Urinary bladder (tissue), 4 donors: ENCODE data around the gene IRF3. TPM values are rescaled to one million over a fixed set of nuclear protein-coding genes. Genes with fewer than 3 reads are reported as not detected.
"Not testable (repeated sequence)": the region's sequence is repeated elsewhere in the genome, so short reads cannot be mapped to it uniquely, and the experiment has no call there.

Experiments
- DNase-seq: peaks from one replicate; pipeline ENCODE4 v3.0.0-alpha.2; 2015; ENCODE audit errors: extremely low spot score
- H3K27ac ChIP-seq: one replicate; pipeline ENCODE4 v1.5.1; 2013; ENCODE audit warnings: low read depth, mild to moderate bottlenecking, moderate library complexity
- H3K36me3 ChIP-seq: one replicate; pipeline ENCODE4 v1.6.1; 2013; ENCODE audit warnings: mild to moderate bottlenecking, moderate library complexity; ENCODE audit not compliant: insufficient read depth
- H3K4me1 ChIP-seq: one replicate; pipeline ENCODE4 v1.6.1; 2013; ENCODE audit warnings: mild to moderate bottlenecking, moderate library complexity; ENCODE audit not compliant: insufficient read depth
- H3K4me3 ChIP-seq: one replicate; pipeline ENCODE4 v1.5.1; 2013; ENCODE audit warnings: low read depth, low read length
- WGBS: extraction: QIAGEN DNeasy Blood & Tissue Kit; methylation state at CpG from one replicate; pipeline ENCODE4 v1.1.7; 2013; 5-methylcytosine and 5-hydroxymethylcytosine counted together
- polyA plus RNA-seq: library from polyadenylated mRNA; stranded (reverse); fragments of 200-250 nt; gene quantifications from one replicate; pipeline ENCODE4 v1.2.3, GENCODE V29; 2013
- total RNA-seq: library from RNA; depleted of rRNA; stranded (reverse); fragments of >200 nt; gene quantifications from one replicate; pipeline ENCODE4 v1.2.3, GENCODE V29; 2014
- donor health status: healthy with polysubstance abuse.
- donor health status: healthy.

Gene IRF3
- total and polyA plus RNA-seq, 2 donors, result 31.9 to 84.9 TPM

- DNase-seq, result peak; percentile 99
- Histone ChIP-seq H3K4me3 (peak within 1 kb of the TSS; percentile 60), H3K36me3 (no peaks in the 10 kb centered on the region), H3K4me1 (no peaks in the 10 kb centered on the region), H3K27ac (peak within 1 kb of the TSS; percentile 100)
- WGBS, result under 1% methylated on average over 51 of the region's 51 CpGs
Measured at GRCh38 chr19:49640113-49640898, 25.4 kb downstream of the IRF3 start, which contains the start of gene RRAS. TSS of gene RRAS (minus strand) at chr19:49640143. CDS start at chr19:49640098, 45 bp downstream.

- no peak for DNase-seq
- H3K36me3 ChIP-seq, result no peaks in the 10 kb centered on the region
- no peaks in the 10 kb centered on the region for H3K4me1 ChIP-seq
- peak overlapping the region; percentile 60 for H3K4me3 ChIP-seq
- peak overlapping the region; percentile 86 for H3K27ac ChIP-seq
- WGBS, result 3% methylated on average over 31 of the region's 31 CpGs
Measured at GRCh38 chr19:49639401-49640112, 26.1 kb downstream of the IRF3 start.

GRCh38 chr19:49637821-49638738 lies 27.6 kb downstream of the IRF3 start:
- 7% methylated on average over 19 of the region's 19 CpGs for WGBS
- peak overlapping the region; percentile 30 for H3K4me3 ChIP-seq
- H3K4me1 ChIP-seq, result no peaks in the 10 kb centered on the region
- peak overlapping the region; percentile 45 for H3K27ac ChIP-seq
- H3K36me3 ChIP-seq, result no peaks in the 10 kb centered on the region
- DNase-seq, result no peak

GRCh38 chr19:49636233-49636932 lies 29.3 kb downstream of the IRF3 start:
- 78% methylated on average over 30 of the region's 30 CpGs for WGBS
- H3K27ac ChIP-seq, result no peak overlapping the region
- no peaks in the 10 kb centered on the region for H3K36me3 ChIP-seq
- H3K4me1 ChIP-seq, result no peaks in the 10 kb centered on the region
- no peak overlapping the region for H3K4me3 ChIP-seq
- DNase-seq, result no peak

DNA sequence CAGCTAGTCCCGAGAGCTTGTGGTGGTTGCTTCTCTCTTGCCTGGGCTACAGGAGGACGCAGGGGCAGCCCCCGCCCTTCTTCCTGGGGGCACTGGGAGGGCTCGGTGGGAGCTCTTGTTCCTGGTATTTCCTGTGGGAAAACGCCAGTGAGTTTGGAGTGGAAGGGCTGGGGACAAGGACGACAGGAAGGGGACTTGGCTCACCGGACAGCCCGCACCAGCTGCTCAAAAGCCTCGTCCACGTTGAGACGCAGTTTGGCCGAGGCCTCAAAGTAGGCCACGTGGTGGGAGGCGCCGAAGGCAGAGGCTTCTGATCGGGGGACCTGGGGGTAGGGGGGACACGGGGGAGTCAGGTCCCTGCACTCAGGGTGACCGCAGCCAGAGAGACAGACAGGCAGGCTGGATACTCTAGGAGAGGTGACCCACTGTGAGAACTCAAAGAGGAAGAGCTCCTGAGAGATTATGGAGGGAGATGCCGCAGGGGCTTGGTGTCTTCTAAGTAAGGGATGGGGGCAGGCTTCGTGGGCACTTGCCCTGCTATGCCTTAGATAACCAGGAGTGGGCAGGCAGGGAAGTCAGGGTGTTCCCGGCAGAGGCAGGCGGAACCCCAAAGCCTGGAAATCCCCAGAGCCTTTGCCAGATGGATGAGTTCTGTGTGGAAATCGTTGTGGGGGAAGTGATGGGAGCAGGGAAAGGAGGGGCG lies 30.0 kb downstream of the IRF3 start:
- DNase-seq, result no peak
- Histone ChIP-seq H3K27ac (no peak overlapping the region), H3K4me1 (no peaks in the 10 kb centered on the region), H3K36me3 (no peaks in the 10 kb centered on the region), H3K4me3 (no peak overlapping the region)
- WGBS, result 48% methylated on average over 24 of the region's 24 CpGs

GRCh38 chr19:49633273-49633672 lies 32.4 kb downstream of the IRF3 start:
- H3K4me1 ChIP-seq, H3K4me3 ChIP-seq, H3K27ac ChIP-seq, H3K36me3 ChIP-seq, DNase-seq: not testable (repeated sequence)
- WGBS, result 70% methylated on average over 9 of the region's 9 CpGs

GRCh38 chr19:49632576-49632975 lies 33.1 kb downstream of the IRF3 start:
- no peak for DNase-seq
- Histone ChIP-seq H3K27ac (no peak overlapping the region), H3K4me1 (no peaks in the 10 kb centered on the region), H3K4me3 (no peak overlapping the region), H3K36me3 (no peaks in the 10 kb centered on the region)
- 88% methylated on average over 5 of the region's 5 CpGs for WGBS

DNA sequence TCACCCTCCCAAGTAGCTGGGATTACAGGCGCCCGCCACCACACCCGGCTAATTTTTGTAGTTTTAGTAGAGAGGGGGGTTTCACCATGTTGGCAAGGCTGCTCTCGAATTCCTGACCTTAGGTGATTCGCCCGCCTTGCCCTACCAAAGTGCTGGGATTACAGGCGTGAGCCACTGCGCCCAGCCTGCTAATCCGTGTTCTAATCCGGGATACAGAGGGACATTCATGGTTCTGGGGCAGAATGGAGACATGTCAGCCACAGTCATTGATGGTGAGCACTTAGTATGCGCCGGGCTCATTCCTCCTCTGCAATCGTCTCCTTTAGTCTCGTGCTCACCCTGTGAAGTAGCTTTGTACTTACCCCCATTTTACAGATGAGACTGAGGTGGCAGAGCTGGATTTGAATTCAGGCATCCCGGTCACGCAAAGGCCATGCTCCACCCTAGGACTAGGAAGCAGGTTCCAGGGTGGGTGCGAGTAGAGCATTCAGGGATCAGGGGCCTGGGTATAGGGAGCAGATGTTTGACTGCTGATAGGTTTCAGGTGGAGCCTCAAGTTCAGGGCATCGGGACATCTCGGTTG lies 34.0 kb downstream of the IRF3 start:
- Histone ChIP-seq H3K4me3 (no peak overlapping the region), H3K27ac (no peak overlapping the region), H3K36me3 (no peaks in the 10 kb centered on the region), H3K4me1 (no peaks in the 10 kb centered on the region)
- DNase-seq, result no peak
- 85% methylated on average over 19 of the region's 19 CpGs for WGBS

DNA sequence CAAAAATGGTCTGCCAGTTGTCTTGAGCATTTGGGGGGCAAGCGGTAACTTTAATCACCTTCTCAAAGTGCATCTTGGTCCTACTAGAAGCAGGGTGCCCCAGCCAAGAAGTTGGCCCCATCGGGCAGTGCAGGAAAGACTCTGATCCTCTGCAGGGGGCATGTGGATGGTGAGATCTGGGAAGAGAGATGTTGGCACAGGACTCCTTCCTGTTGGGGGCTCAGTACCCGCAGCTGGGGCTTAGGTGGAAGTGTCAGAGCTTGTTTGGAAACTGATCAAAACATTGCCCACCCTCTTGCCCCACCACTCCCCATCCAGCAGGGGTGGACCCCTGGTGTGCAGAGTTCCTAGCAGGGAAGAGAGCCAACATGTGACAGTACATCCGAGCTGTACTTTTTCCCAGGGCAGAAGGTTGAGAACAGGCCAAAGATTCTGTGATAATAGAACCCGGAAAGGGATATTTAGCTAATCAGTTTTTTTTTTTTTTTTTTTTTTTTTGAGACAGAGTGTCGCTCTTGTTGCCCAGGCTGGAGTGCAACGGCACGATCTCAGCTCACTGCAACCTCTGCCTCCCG lies 34.6 kb downstream of the IRF3 start:
- Histone ChIP-seq H3K4me3 (no peak overlapping the region), H3K27ac (no peak overlapping the region), H3K4me1 (no peaks in the 10 kb centered on the region), H3K36me3 (no peaks in the 10 kb centered on the region)
- DNase-seq, result no peak
- WGBS, result 25% methylated on average over 9 of the region's 9 CpGs

DNA sequence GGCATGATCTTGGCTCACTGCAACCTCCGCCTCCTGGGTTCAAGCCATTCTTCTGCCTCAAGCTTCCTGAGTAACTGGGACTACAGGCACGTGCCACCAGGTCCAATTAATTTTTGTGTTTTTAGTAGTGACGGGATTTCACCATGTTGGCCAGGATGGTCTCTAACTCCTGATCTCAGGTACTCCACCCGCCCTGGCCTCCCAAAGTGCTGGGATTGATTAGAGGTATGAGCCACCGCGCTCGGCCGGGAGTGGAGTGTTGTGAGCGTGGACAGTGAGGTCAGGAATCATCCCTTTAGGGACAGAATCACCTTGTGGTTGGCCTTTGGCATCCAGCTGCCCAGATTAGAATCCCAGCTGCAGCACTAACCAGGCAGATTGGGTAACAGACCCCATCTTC lies 36.0 kb downstream of the IRF3 start:
- 86% methylated on average over 9 of the region's 9 CpGs for WGBS
- Histone ChIP-seq H3K27ac (no peak overlapping the region), H3K36me3 (no peaks in the 10 kb centered on the region), H3K4me1 (no peaks in the 10 kb centered on the region), H3K4me3 (no peak overlapping the region)
- DNase-seq, result no peak

DNA sequence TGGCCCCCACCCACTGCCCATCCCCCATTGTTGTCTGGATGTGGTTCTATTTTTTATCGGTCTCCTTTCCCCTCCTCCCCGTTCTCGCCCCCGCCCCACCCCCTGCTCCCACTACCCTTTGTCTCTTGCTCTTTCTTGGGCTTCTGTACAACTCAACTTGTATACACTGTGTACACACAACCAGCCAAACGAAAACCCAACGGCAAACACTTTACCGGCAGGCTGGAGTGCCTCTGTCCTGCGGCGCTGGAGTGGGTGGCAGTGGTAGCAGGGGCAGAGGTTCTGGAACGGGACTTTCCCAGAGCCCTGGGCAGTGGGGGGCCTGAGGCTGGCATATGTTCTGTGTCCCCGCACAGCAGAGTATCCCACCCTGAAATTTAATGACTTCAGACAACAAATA lies 39.4 kb downstream of the IRF3 start:
- Histone ChIP-seq H3K36me3 (no peaks in the 10 kb centered on the region), H3K4me1 (no peaks in the 10 kb centered on the region), H3K27ac (no peak overlapping the region), H3K4me3 (no peak overlapping the region)
- 85% methylated on average over 11 of the region's 11 CpGs for WGBS
- no peak for DNase-seq
